H9 (cell line): ENCODE data around the gene CCDC30. TPM values are rescaled to one million over a fixed set of nuclear protein-coding genes. Genes with fewer than 3 reads are reported as not detected.
"Not testable (repeated sequence)": the region's sequence is repeated elsewhere in the genome, so short reads cannot be mapped to it uniquely, and the experiment has no call there.

Experiments used
- DNase-seq: peaks from one replicate; pipeline ENCODE4 v3.0.0-alpha.2; 2017
- H2AFZ ChIP-seq: one replicate; pipeline ENCODE4 v1.6.1; 2013; ENCODE audit warnings: mild to moderate bottlenecking, low read length, control low read depth, moderate library complexity
- H2AK5ac ChIP-seq: 2 replicates; pipeline ENCODE4 v1.6.1; 2013; ENCODE audit warnings: low read length, control low read depth, mixed read lengths; ENCODE audit not compliant: insufficient read length
- H2BK120ac ChIP-seq: one replicate; pipeline ENCODE4 v1.6.1; 2013; ENCODE audit warnings: low read depth, mild to moderate bottlenecking, low read length, control low read depth, inconsistent platforms; ENCODE audit not compliant: poor library complexity, severe bottlenecking
- H2BK12ac ChIP-seq: 2 replicates; pipeline ENCODE4 v1.6.1; 2013; ENCODE audit warnings: low read length, control low read depth, mixed read lengths, low read depth; ENCODE audit not compliant: insufficient read length
- H2BK15ac ChIP-seq: 2 replicates; pipeline ENCODE4 v1.6.1; 2013; ENCODE audit warnings: low read depth, low read length, control low read depth
- H2BK20ac ChIP-seq: one replicate; pipeline ENCODE4 v1.6.1; 2013; ENCODE audit warnings: low read depth, mild to moderate bottlenecking, low read length, control low read depth, inconsistent platforms; ENCODE audit not compliant: poor library complexity, severe bottlenecking
- H2BK5ac ChIP-seq: 2 replicates; pipeline ENCODE4 v1.6.1; 2013; ENCODE audit warnings: low read length, control low read depth, mixed read lengths; ENCODE audit not compliant: insufficient read length
- H3K14ac ChIP-seq: 2 replicates; pipeline ENCODE4 v1.6.1; 2013; ENCODE audit warnings: low read length, control low read depth; ENCODE audit not compliant: insufficient read depth
- H3K18ac ChIP-seq: 2 replicates; pipeline ENCODE4 v1.6.1; 2013; ENCODE audit warnings: low read depth, mild to moderate bottlenecking, mixed read lengths, low read length, control low read depth; ENCODE audit not compliant: insufficient read length
- H3K23ac ChIP-seq: 2 replicates; pipeline ENCODE4 v1.6.1; 2013; ENCODE audit warnings: low read length, control low read depth, mixed read lengths, low read depth; ENCODE audit not compliant: insufficient read length
- H3K23me2 ChIP-seq: 2 replicates; pipeline ENCODE4 v1.6.1; 2013; ENCODE audit warnings: low read depth, mild to moderate bottlenecking, mixed read lengths, low read length, control low read depth; ENCODE audit not compliant: insufficient read length, poor library complexity, severe bottlenecking
- H3K27ac ChIP-seq: 2 replicates; pipeline ENCODE4 v1.5.1; 2013; ENCODE audit warnings: low read length, control low read depth, mixed read lengths, low read depth; ENCODE audit not compliant: insufficient read length
- H3K27me3 ChIP-seq: 2 replicates; pipeline ENCODE4 v1.6.1; 2013; ENCODE audit warnings: low read length, control low read depth, inconsistent platforms; ENCODE audit not compliant: insufficient read depth
- H3K4ac ChIP-seq: 2 replicates; pipeline ENCODE4 v1.6.1; 2013; ENCODE audit warnings: low read depth, mild to moderate bottlenecking, control low read depth, inconsistent platforms, low read length, moderate library complexity
- H3K4me1 ChIP-seq: 2 replicates; pipeline ENCODE4 v1.6.1; 2013; ENCODE audit warnings: low read length, control low read depth, inconsistent platforms; ENCODE audit not compliant: insufficient read depth
- H3K4me2 ChIP-seq: 2 replicates; pipeline ENCODE4 v1.6.1; 2013; ENCODE audit warnings: low read length, control low read depth, mixed read lengths; ENCODE audit not compliant: insufficient read length, insufficient read depth
- H3K56ac ChIP-seq: 2 replicates; pipeline ENCODE4 v1.6.1; 2013; ENCODE audit warnings: low read depth, mild to moderate bottlenecking, mixed read lengths, low read length, control low read depth; ENCODE audit not compliant: insufficient read length
- H3K79me1 ChIP-seq: 2 replicates; pipeline ENCODE4 v1.6.1; 2013; ENCODE audit warnings: low read depth, mild to moderate bottlenecking, moderate library complexity, low read length, control low read depth, inconsistent platforms; ENCODE audit not compliant: insufficient read depth, poor library complexity, severe bottlenecking
- H3K79me2 ChIP-seq: 2 replicates; pipeline ENCODE4 v1.6.1; 2013; ENCODE audit warnings: low read length, control low read depth, inconsistent platforms; ENCODE audit not compliant: insufficient read depth
- H3K9ac ChIP-seq: 2 replicates; pipeline ENCODE4 v1.6.1; 2013; ENCODE audit warnings: low read length, control low read depth, mixed read lengths; ENCODE audit not compliant: insufficient read length; ENCODE audit errors: extremely low read depth
- H3K9me3 ChIP-seq: one replicate; pipeline ENCODE4 v1.6.1; 2013; ENCODE audit warnings: low read depth, low read length, inconsistent platforms; ENCODE audit not compliant: control insufficient read depth
- H3T11ph ChIP-seq: one replicate; pipeline ENCODE4 v1.6.1; 2013; ENCODE audit warnings: mild to moderate bottlenecking, low read length, control low read depth, inconsistent platforms
- H4K20me1 ChIP-seq: one replicate; pipeline ENCODE4 v1.6.1; 2013; ENCODE audit not compliant: control insufficient read depth, insufficient read length, insufficient read depth
- H4K5ac ChIP-seq: 2 replicates; pipeline ENCODE4 v1.6.1; 2013; ENCODE audit warnings: low read depth, mild to moderate bottlenecking, mixed read lengths, low read length, control low read depth; ENCODE audit not compliant: insufficient read length
- H4K8ac ChIP-seq: replicated peaks from 2 replicates; pipeline ENCODE4 v1.6.1; 2013; ENCODE audit warnings: low read length, control low read depth, mixed read lengths, low read depth; ENCODE audit not compliant: insufficient read length
- H4K91ac ChIP-seq: 2 replicates; pipeline ENCODE4 v1.6.1; 2013; ENCODE audit warnings: low read depth, mild to moderate bottlenecking, moderate library complexity, mixed read lengths, low read length, control low read depth; ENCODE audit not compliant: insufficient read length
- H3K27ac Mint-ChIP-seq, 3 experiments: 2 replicates in 2 of 3; 3 replicates in 1 of 3; pipeline ENCODE4 v1.8.0; 2020 to 2021; ENCODE audit warnings: mixed read lengths in 3 of 3, mild to moderate bottlenecking in 1 of 3, moderate library complexity in 1 of 3
- H3K27me3 Mint-ChIP-seq: 2 replicates; pipeline ENCODE4 v1.8.0; 2021; ENCODE audit warnings: low read depth, mild to moderate bottlenecking, moderate library complexity, mixed read lengths
- H3K36me3 Mint-ChIP-seq, 3 experiments: 2 replicates in 2 of 3; 3 replicates in 1 of 3; pipeline ENCODE4 v1.8.0; 2020 to 2021; ENCODE audit warnings: low read depth in 3 of 3, mixed read lengths in 3 of 3; ENCODE audit not compliant: insufficient read depth in 1 of 3
- H3K4me1 Mint-ChIP-seq, 2 experiments: 2 replicates each; pipeline ENCODE4 v1.8.0; 2020; ENCODE audit warnings: mixed read lengths in 2 of 2
- H3K4me3 Mint-ChIP-seq, 2 experiments: 2 replicates in 1 of 2; 3 replicates in 1 of 2; pipeline ENCODE4 v1.8.0; 2020 to 2021; ENCODE audit warnings: mild to moderate bottlenecking in 2 of 2, mixed read lengths in 2 of 2, moderate library complexity in 1 of 2
- H3K9me3 Mint-ChIP-seq, 2 experiments: 2 replicates in 1 of 2; 3 replicates in 1 of 2; pipeline ENCODE4 v1.8.0; 2020; ENCODE audit warnings: mild to moderate bottlenecking in 2 of 2, mixed read lengths in 2 of 2, moderate library complexity in 1 of 2
- WGBS: extraction: QIAGEN DNeasy Blood & Tissue Kit; methylation state at CpG from one replicate; pipeline ENCODE4 v1.1.7; 2013; ENCODE audit warnings: missing lambda C conversion rate, low lambda C conversion rate, mixed read lengths; ENCODE audit not compliant: insufficient read length; ENCODE audit errors: extremely low coverage; 5-methylcytosine and 5-hydroxymethylcytosine counted together
- total RNA-seq: library from RNA; stranded (reverse); gene quantifications from 2 replicates; pipeline ENCODE4 v1.2.1, GENCODE V29; 2021
- TF ChIP-seq, protein P1 (sequence below): fragments of 200-600 bp; sonication (generic); conservative IDR thresholded peaks from 3 replicates; pipeline ENCODE4 v1.8.0; 2021; ENCODE audit warnings: antibody characterized with exemption, mild to moderate bottlenecking

CCDC30 gene
- total RNA-seq, 1 experiment from 2014 or later, result 1.8 TPM

DNA sequence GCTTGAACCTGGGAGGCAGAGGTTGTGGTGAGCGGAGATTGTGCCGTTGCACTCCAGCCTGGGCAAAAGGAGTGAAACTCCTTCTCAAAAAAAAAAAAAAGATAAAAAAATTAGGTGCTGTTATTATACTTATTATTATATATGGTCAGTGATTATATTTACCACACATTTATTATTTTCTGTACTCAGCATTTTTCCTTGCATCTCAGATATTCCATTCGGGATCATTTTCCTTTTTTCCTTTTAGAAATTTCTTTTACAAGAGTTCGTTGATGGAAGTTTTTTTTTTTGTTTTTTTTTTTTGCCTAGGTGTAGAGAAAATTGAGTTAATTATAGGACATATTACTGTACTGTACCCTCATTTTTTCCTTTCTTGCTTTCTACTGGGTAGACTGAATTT, 13.5 kb downstream of the CCDC30 start:
- Histone ChIP-seq H3K27me3 (no peaks in the 10 kb centered on the region), H4K8ac (no peak overlapping the region), H2BK12ac (no peak overlapping the region), H2AK5ac (no peak overlapping the region), H3K14ac (no peak overlapping the region), H3K9ac (no peak overlapping the region), H2BK5ac (no peak overlapping the region), H3K9me3 (no peaks in the 10 kb centered on the region), H2BK20ac (no peak overlapping the region), H3K18ac (no peak overlapping the region), H4K5ac (no peak overlapping the region), H3K23me2 (peaks cover 2% of the 10 kb centered on the region), H3K23ac (no peak overlapping the region), H4K91ac (no peak overlapping the region), H3K79me1 (no peaks in the 10 kb centered on the region), H2BK120ac (no peak overlapping the region), H2BK15ac (no peak overlapping the region), H3K4me1 (no peaks in the 10 kb centered on the region), H3K56ac (no peak overlapping the region), H3K4me2 (no peak overlapping the region), H3K79me2 (no peaks in the 10 kb centered on the region), H2AFZ (no peak overlapping the region), H3K4ac (no peak overlapping the region), H3T11ph (no peak overlapping the region), H4K20me1 (no peaks in the 10 kb centered on the region), H3K27ac (no peak overlapping the region)
- H3K36me3 Mint-ChIP-seq, result no peaks in the 10 kb centered on the region
- no peak for DNase-seq
- no peaks in the 10 kb centered on the region; the same call in 1 of the 2 replicates for H3K27me3 Mint-ChIP-seq
- H3K4me1 Mint-ChIP-seq, result peaks cover 3 to 4% of the 10 kb centered on the region in 2 experiments
- TF ChIP-seq, protein P1, sequence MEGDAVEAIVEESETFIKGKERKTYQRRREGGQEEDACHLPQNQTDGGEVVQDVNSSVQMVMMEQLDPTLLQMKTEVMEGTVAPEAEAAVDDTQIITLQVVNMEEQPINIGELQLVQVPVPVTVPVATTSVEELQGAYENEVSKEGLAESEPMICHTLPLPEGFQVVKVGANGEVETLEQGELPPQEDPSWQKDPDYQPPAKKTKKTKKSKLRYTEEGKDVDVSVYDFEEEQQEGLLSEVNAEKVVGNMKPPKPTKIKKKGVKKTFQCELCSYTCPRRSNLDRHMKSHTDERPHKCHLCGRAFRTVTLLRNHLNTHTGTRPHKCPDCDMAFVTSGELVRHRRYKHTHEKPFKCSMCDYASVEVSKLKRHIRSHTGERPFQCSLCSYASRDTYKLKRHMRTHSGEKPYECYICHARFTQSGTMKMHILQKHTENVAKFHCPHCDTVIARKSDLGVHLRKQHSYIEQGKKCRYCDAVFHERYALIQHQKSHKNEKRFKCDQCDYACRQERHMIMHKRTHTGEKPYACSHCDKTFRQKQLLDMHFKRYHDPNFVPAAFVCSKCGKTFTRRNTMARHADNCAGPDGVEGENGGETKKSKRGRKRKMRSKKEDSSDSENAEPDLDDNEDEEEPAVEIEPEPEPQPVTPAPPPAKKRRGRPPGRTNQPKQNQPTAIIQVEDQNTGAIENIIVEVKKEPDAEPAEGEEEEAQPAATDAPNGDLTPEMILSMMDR, result no peak
- H3K4me3 Mint-ChIP-seq, result no peak overlapping the region
- no CpG with 5 or more reads among the region's 4 CpGs for WGBS
- no peak overlapping the region for H3K27ac Mint-ChIP-seq
- H3K9me3 Mint-ChIP-seq, result no peaks in the 10 kb centered on the region

DNA sequence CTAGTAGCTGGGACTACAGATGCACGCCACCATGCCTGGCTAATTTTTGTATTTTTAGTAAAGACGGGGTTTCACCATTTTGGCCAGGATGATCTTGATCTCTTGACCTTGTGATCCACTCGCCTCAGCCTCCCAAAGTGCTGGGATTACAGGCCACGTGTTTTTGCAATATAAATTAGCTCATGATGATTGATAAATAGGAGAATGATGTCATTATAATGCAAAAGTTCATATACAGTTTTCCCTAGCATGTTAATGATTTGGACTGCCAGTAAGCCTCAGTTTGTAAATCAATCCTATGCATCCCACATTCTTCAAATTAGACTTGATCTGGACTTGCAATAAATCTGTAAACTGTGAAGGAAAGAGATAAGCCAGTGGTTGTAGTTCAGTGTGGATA, 14.3 kb downstream of the CCDC30 start:
- not testable (repeated sequence) for H4K91ac ChIP-seq, H2BK20ac ChIP-seq, H3K4ac ChIP-seq, H3K4me1 Mint-ChIP-seq, H3K9ac ChIP-seq, H4K8ac ChIP-seq, H3T11ph ChIP-seq, H3K4me2 ChIP-seq, H3K27me3 Mint-ChIP-seq, H3K27ac ChIP-seq, H3K9me3 Mint-ChIP-seq, H3K27me3 ChIP-seq, H3K79me2 ChIP-seq, DNase-seq, H3K79me1 ChIP-seq, H3K27ac Mint-ChIP-seq, H3K4me3 Mint-ChIP-seq, H2BK12ac ChIP-seq, H2AFZ ChIP-seq, H3K56ac ChIP-seq, H2BK15ac ChIP-seq, H3K9me3 ChIP-seq, H3K18ac ChIP-seq, H2AK5ac ChIP-seq, H3K36me3 Mint-ChIP-seq, H4K20me1 ChIP-seq, H3K14ac ChIP-seq, H3K23me2 ChIP-seq, H2BK120ac ChIP-seq, H3K23ac ChIP-seq, H4K5ac ChIP-seq, H2BK5ac ChIP-seq, H3K4me1 ChIP-seq
- no CpG with 5 or more reads among the region's 4 CpGs for WGBS
